ENCODE data around the gene CKMT1B. TPM values are rescaled to one million over a fixed set of nuclear protein-coding genes. Genes with fewer than 3 reads are reported as not detected.
"Not testable (repeated sequence)": the region's sequence is repeated elsewhere in the genome, so short reads cannot be mapped to it uniquely, and the experiment has no call there.

CKMT1B gene
- polyA plus RNA-seq (2013, experiment 1 of 2; ENCODE audit: insufficient read length): not detected
- polyA plus RNA-seq (2013, experiment 2 of 2; ENCODE audit: insufficient read length): not detected

DNA sequence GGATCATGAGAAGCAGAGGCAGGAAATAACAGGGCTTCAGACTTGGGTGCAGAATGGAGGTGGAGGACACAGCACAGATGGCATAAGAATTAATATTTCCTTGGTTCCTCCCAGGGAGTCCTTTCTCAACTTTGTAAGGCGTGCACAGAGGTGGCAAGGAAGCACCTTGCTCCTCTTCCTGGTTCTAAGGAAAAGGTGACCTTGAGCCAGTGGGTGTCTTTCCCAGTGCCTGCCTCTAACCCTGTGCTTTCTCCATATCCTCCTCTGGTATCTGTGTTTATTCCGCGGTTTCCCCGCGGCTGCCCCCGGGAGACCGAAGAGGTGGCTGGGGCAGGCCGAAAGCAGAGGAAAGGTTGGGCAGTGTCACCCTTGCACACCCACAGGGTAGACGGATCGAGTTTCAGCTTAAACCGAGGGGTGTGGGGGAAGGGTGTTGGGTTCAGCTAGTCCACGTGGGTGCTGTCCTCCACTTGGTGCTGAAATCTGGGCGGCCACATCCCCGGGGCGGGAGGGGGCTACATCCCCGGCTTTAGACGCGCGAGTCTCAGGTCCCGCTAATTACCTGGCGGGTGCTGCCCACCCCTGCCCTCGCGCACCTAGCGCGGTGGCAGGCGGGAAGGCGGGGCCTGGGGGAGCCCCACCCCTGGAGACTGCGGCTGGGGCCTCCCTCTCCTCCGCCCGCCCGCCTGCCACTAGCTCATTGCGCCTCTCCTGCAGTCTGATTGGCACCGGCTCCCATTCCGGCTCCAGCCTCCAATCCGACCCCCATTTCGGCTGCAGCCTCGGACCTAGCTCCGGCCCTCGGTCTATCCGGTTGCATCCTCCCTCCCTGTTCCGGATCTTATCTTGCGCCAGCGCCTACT, at the start of gene CKMT1B:
TSS of gene CKMT1B (plus strand) at position 700 of the 863 bp plus-strand sequence. CDS start 192 bp downstream, outside the sequence.
- not testable (repeated sequence) for DNase-seq

DNA sequence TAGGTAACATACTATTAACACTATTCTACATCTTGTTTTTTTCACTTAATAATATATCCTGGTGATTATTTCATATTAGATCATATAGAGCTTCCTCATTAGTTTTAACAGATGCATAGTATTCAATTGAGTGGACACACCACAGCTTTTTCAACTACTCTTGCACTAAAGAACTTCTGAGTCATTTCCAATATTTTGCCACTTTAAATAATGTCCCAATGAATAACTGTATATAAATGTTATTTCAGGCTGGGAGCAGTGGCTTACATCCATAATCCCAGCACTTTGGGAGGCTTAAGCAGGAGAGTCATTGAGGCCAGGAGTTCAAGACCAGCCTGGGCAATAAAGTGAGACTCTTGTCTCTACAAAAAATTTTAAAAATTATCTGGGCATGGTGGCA, 49.6 kb upstream of the CKMT1B start:
- peak; percentile 36 for DNase-seq

DNA sequence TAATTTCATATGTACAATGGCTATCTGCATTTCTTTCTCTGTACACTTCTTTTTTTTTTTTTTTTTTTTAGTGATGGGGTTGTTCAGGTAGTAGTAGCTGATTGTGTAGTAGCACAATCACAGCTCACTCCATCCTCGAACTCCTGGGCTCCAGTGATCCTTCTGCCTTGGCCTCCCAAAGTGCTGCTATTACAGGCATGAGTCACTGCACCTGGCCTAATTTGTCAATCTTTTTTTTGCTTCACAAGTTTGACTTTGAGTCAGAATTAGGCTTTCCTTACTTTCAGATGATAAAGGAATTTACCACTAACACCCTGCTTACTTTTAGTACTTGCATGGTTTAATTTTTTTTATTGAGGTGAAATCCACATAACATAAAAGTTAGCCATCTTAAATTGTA, 48.4 kb upstream of the CKMT1B start:
- DNase-seq: no peak

DNA sequence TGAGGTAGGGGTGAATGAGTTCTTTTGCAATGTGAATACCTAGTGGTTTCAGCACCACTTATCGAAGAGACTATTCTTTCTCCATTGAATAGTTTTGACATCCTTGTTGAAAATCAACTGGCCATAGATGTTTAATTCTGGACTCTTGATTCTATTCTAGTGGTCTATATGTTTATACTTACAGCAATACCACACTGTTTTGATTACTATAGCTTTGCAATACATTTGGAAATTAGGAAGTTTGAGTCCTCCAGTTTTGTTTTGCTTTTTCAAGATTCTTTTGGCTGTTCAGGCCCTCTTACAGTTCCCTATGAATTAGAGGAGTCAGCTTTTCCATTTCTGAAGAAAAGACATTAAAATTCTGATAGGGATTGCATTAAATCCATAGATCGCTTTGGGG, 46.3 kb upstream of the CKMT1B start:
- no peak for DNase-seq

DNA sequence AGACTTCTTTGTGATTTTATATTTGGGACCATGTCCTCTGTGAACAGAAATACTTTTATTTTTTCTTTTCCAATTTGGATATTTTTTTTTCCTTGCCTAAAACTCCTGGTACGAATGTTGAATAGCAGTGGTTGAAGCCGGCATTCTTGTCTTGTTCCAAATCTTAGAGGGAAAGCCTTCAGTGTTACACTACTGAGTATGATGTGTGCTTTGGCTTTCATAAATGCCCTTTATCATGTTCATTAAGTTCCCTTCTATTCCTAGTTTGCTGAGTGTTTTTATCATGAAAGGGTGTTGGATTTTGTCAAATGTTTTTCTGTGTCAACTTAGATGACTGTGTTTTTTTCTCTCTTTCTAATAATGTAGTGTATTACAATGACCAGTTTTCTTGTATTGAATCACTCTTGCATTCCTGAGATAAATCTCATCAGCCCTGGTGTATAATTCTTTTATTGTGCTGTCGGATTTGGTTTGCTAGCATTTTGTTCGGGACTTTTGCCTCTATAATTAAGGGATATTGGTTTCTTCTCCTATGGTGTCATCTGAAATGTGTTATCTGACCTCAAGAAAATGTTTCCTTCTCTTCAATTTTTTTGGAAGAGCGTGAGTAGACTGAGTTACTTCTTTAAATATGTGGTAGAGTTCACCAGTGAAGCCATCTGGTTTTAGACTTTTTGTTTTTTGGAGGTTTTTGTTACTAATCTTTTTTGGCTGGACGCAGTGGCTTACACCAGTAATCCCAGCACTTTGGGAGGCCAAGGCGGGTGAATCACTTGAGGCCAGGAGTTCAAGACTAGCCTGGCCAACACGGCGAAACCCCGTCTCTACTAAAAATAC, 43.1 kb upstream of the CKMT1B start:
- peak; percentile 67 for DNase-seq

DNA sequence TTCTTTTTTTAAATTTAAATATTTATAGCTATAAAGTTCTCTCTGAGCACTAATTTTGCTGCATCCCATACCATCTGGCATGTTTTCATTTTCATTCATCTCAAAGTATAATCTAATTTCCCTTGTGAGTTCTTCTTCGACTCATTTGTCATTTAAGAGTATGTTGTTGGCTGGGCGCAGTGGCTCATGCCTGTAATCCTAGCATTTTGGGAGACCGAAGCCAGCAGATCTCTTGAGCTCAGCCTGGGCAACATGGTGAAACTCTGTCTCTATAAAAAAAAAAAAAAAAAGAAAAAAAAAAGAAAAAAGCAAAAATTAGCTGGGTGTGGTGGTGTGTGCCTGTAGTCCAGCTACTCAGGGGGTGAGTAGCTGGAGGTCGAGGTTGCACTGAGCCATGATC, 41.6 kb upstream of the CKMT1B start:
- no peak for DNase-seq

DNA sequence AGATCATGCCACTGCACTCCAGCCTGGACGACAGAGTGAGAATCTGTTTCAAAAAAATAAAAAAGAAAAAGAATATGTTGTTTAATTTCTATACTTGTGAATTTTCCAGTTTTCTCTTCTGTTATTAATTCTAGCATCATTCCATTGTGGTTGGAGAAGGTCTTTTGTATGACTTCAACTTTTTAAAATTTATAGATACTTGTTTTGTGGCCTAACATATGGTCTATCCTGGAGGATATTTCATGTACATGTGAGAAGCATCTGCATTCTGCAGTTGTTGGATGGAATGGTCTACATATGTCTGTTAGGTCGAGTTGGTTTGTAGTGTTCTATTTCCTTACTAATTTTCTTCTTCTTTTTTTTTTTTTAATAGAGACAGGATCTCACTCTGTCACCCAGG, 40.8 kb upstream of the CKMT1B start:
- no peak for DNase-seq

DNA sequence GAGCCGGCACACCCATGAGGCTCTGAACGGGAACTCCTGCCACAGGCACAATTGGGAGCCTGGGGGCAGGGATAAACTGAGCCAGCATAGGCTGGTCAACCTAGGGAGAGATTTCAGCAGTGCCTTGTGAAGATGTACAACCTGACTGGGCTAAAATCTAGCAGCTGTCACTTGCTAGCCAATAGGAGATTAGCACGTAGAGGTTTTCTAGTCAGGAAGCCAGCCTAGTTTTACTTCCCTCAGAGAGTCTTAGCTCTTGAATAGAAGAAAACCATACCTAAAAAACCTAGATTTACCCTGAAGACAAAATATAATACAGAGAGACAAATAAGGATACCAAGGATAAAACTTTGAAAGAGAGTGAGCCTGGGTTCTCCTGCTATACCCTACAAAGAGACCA, 31.1 kb upstream of the CKMT1B start:
- DNase-seq: not testable (repeated sequence)

DNA sequence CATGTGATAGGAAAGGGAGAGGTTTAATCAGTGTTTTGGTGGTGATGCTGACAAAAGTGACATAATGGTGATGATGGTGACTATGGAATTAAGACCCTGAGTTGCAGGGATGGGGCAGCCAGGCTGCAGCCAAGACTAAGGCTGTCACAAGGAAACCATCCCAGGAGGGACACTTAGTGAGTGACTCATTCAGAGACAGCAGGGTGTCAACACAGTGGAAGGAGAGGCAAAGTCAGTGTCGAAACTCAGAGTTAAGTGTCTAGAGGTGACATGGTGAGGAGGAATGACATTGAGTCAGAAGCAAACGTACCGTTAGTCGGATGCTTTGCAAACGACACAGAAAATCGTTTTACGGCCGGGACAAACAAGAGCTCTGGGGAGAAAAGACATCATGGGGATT, 30.0 kb upstream of the CKMT1B start:
- DNase-seq: not testable (repeated sequence)

DNA sequence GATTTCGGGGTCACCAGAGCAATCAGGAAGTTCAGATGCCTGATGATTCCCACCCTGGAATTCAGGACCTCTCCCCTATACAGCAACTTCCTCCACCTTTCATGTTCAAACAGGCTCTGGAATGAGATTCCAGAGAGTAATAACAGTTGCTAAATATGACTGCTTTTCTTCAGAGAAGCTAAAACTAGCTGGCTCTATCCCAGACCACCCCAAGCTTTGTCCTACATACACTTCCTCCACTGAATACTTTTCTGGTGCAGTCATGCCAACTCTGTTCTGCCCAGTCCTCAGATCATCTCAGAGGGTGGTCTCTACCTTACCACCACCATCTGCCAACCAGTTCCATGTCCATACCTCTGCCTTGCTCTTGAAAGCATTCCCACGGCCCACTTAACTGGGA, 27.2 kb upstream of the CKMT1B start:
- DNase-seq: not testable (repeated sequence)

DNA sequence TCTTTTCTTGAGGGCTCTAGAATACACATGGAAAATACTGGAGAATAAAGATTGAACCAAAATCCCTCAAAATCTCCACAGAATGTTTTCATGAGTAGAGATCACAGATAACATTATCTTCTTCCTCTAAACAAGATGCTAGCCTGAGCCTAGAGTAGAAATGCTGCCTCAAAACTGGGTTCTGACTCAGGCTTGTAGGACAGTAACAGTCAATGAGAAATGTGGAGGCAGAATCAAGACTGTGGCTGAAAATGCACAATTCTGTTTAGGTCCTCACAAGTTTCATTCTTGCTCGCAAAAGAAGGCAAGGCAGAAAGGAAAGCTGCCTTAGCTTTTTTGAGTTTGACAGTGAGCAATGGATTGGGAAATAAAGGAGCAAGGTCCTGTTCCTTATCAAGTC, 19.2 kb upstream of the CKMT1B start:
- DNase-seq: not testable (repeated sequence)

DNA sequence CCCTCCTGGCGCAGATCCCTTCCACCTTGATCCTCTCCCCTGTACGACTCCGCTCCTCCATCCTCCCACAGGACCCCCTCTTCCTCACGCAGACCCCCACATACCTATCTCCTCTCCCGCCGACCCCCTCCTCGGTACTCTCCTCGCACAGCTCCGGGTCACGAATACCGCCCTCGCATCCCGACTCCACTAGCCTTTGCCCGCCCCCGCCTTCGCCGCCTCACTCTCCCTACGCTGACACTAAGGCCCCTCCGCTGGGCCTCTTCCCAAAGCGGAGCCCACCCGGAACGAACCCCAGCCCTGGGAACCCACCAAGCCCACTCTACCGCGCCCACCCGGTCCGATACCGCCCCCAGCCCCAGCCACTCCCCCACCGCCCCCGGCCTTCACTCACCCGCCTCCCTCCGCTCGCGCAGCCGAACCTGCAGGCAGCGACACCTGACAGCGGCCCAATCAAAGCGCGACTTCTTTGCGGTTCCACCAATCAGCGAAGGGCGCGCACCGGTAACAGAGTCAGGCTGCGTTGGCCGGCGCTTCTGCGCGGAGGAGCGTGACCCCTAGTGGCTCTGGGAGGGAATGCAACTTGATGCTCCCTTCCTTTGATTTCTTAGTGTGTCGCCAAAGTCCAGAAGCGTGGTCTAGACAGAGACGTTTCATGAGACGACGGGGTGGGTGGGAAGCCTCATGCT, 3.9 kb upstream of the CKMT1B start, which contains the start of gene PPIP5K1:
TSS of gene PPIP5K1 (minus strand) at position 431 of the 689 bp plus-strand sequence. CDS start 5,704 bp downstream, outside the sequence.
- not testable (repeated sequence) for DNase-seq

DNA sequence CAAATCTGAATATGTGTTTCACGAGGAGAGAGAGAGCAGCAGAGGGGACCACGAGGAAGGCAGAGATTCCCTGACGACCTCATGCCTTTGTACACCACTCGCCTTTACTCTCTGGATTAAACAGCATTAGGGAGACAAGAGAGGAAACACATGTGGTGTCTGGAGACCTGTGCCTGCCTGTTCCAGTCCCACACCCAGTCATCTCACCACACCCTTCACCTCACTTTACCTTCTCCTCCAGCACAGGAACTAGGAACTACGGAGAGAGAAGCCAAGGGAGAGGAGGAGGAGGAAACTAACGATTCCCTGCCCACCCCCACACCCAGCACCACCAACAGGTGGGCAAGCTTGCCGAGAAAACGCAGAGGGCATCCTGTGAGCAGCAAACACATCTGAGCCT, 986 bp upstream of the CKMT1B start:
- not testable (repeated sequence) for DNase-seq

DNA sequence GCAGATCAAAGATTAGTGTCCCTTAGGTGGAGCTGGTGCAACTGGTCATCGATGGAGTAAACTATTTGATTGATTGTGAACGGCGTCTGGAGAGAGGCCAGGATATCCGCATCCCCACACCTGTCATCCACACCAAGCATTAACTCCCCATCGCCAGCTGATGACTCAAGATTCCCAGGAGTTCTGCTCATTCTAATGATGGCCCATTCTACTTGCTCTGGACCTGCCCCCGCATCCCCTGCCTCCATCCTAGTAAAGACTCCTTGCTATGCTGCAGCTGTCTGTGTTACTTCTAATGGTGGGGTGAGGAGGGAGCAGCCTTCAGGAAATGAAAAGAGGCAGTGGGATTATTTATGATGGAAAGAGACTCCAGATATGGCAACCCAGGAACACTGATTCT, 5.3 kb downstream of the CKMT1B start:
- not testable (repeated sequence) for DNase-seq

DNA sequence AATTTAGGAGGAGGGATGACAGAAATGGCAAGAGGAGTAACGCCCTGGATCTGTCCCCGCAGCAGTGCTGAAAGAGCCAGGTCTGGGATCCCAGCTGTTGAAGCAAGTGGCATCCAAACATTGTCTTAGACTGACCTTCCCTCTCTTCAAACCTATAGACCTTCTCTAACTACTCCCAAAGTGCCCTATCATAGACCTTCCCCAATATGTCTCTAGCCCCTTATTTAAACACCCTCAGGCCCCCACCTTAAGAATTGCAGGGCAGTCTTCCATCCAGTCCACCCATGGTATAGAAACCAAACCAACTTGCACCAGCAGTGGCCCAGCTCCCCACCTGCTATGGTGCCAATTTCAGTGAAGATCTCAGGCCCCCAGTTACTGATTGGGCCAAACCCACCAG, 6.4 kb downstream of the CKMT1B start:
- not testable (repeated sequence) for DNase-seq

DNA sequence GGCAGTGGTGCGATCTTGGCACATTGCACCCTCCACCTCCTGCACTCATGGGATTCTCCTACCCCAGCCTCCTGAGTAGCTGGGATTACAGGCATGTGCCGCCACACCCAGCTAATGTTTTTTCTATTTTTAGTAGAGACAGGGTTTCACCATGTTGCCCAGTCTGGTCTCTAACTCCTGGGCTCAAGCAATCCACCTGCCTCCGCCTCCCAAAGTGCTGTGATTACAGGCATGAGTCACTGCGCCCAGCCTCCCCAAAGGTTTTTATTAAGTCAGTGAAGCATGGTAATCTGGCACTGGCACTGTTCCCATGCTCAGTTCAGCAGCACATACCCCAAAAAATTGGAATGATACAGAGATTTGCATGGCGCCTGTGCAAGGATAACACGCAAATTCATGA, 8.4 kb downstream of the CKMT1B start:
- not testable (repeated sequence) for DNase-seq

DNA sequence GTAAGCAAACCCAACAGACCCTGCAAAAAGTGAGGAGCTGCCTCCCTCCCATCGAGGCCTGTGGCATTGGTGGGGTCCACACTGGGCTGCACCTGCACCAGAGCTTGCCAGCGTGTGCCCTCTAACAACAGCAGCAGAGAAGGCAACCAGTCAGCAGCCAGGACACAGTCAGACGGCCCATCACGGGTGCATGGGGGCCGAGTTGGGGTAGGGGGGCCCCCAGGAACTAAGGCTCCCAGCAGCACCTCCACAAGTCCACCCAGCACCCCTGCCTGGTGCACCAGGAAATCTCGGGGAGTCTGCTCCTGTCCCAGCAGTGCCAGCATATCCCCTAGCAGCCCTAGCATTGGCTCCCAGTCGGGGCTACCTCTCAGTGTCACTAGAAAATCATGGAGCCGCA, 23.9 kb downstream of the CKMT1B start:
- not testable (repeated sequence) for DNase-seq

DNA sequence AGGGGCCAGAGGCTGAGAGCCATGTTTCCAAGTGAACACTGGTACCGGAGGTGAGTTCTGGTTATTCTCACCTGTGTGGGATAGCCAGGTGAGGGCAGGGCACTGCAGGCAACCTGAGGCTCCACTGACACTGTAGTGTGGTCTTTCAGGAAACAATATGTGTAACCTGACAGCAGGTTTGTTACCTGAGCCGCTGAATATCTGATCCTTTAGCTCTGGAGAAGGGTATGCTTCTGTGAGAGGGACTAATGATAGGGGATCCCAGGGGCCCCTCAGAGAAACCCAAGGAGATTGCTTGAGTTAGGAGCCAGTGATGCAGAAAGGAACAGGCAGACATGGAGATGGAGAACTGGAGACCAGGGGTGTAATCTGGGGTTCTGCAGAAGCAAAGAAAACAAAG, 24.9 kb downstream of the CKMT1B start, which contains the start of gene STRC:
TSS of gene STRC (minus strand) at position 101 of the 400 bp plus-strand sequence. CDS start at position 23, 78 bp downstream.
- DNase-seq: not testable (repeated sequence)

DNA sequence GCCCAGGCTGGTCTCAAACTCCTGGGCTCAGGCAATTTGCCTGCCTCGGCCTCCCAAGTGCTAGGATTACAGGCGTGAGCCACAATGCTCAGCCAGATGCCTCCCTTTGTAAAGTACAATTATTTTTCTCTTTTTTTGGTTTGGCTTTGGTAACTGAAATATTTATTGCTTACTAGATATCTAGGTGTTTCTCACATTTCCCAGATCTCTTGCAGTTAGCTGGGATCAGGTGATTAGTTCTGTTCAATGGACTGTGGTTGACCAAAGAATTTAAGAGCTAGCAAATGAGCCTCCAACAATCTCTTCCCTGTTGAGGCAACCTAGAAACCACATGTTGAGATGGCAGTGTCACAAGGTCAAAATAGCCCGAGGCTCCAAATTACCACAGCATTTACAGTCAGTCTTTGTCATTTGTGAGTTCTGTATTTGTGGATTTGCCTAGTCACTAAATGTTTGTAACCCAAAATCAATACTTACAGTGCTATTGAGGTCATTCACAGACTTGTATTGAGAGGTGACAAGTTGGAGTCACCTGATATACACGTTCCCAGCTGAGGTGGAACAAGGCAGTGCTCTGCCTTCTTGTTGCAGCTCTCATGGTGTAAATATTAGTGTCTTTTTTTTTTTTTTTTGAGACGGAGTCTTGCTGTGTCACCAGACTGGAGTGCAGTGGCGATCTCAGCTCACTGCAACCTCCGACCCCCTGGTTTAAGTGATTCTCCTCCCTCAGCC, 28.4 kb downstream of the CKMT1B start:
- not testable (repeated sequence) for DNase-seq

DNA sequence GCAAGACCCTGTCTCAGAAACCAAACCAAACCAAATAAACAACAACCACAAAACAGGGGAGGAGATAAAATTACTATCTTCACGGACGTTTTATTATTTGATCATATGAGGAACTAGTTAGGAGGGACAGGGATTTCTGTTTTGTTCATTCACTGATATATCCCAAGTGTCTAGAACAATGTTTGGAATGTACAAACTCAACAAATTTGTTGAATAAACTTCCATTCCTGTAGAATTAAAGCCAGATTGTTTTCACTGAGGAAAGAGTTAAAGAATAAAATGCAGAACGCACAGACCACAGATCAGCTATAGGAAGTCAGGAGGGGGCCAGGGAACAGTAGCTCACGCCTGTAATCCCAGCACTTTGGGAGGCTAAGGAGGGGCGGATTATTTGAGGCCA, 31.3 kb downstream of the CKMT1B start:
- DNase-seq: peak; percentile 48

DNA sequence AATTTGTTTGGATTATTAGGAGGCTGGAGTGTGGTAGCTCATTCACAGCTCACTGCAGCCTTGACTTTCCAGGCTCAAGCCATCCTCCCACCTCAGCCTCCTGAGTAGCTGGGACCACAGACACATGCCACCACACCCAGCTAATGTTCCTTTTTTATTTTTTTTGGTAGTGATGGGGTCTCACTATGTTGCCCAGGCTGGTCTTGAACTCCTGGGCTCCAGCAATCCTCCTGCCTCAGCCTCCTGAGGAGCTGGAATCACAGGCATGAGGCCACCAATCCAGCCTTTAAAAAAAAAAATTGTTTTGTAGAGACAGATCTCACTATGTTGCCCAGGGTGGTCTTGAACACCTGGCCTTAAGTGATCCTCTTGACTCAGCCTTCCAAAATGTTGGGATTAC, 33.1 kb downstream of the CKMT1B start:
- DNase-seq: not testable (repeated sequence)

Data from fibroblast of skin of back (primary cell).